Myocyte (in vitro differentiated cells): Measurements from ENCODE around the gene BRSK2. TPM values are rescaled to one million over a fixed set of nuclear protein-coding genes. Genes with fewer than 3 reads are reported as not detected.
"Not testable (repeated sequence)": the region's sequence is repeated elsewhere in the genome, so short reads cannot be mapped to it uniquely, and the experiment has no call there.

Experiments
- DNase-seq: peaks from one replicate; pipeline ENCODE4 v3.0.0-alpha.2; 2012; ENCODE audit warnings: low read depth
- polyA plus RNA-seq: library from polyadenylated mRNA; unstranded; fragments of >200 nt; gene quantifications from one replicate; pipeline ENCODE4 v1.2.1, GENCODE V29; 2012; ENCODE audit warnings: missing spikeins
- total RNA-seq: library from RNA; depleted of rRNA; stranded (reverse); fragments of >200 nt; gene quantifications from 2 replicates; pipeline ENCODE4 v1.2.3, GENCODE V29; 2014

BRSK2 gene
- 0.21 and 0.70 TPM in 2 replicates for total RNA-seq
- 1.1 TPM for polyA plus RNA-seq

GRCh38 chr11:1389932-1390568, at the start of gene BRSK2:
TSS of gene BRSK2 (plus strand) at chr11:1389934. CDS start at chr11:1390285, 351 bp downstream.
- DNase-seq: no peak

- DNase-seq: no peak
Measured at GRCh38 chr11:1340111-1340510, 49.6 kb upstream of the BRSK2 start.

GRCh38 chr11:1341226-1341625, 48.5 kb upstream of the BRSK2 start:
- not testable (repeated sequence) for DNase-seq

GRCh38 chr11:1341928-1342524, 47.7 kb upstream of the BRSK2 start:
- DNase-seq: peak; percentile 6

GRCh38 chr11:1342946-1343345, 46.8 kb upstream of the BRSK2 start:
- no peak for DNase-seq

- no peak for DNase-seq
Measured at GRCh38 chr11:1343391-1344055, 46.2 kb upstream of the BRSK2 start.

- no peak for DNase-seq
Measured at GRCh38 chr11:1344056-1344635, 45.6 kb upstream of the BRSK2 start.

- DNase-seq: no peak
Measured at GRCh38 chr11:1345737-1346513, 43.8 kb upstream of the BRSK2 start.

- DNase-seq: no peak
Measured at GRCh38 chr11:1346669-1347390, 42.9 kb upstream of the BRSK2 start.

- DNase-seq: not testable (repeated sequence)
Measured at GRCh38 chr11:1347411-1347999, 42.2 kb upstream of the BRSK2 start.

- DNase-seq: no peak
Measured at GRCh38 chr11:1348146-1348795, 41.5 kb upstream of the BRSK2 start.

- no peak for DNase-seq
Measured at GRCh38 chr11:1348796-1349326, 40.9 kb upstream of the BRSK2 start.

GRCh38 chr11:1349327-1350041, 40.2 kb upstream of the BRSK2 start:
- DNase-seq: no peak

GRCh38 chr11:1350086-1350725, 39.5 kb upstream of the BRSK2 start:
- no peak for DNase-seq

GRCh38 chr11:1351278-1351937, 38.3 kb upstream of the BRSK2 start:
- DNase-seq: no peak

- no peak for DNase-seq
Measured at GRCh38 chr11:1352696-1353382, 36.9 kb upstream of the BRSK2 start.
